Smooth muscle cell of the brain vasculature (primary cell): ENCODE data around the gene ADCY10.
"Not testable (repeated sequence)": the region's sequence is repeated elsewhere in the genome, so short reads cannot be mapped to it uniquely, and the experiment has no call there.

Experiments
- DNase-seq: peaks from one replicate; pipeline ENCODE4 v3.0.0-alpha.2; 2012; ENCODE audit warnings: low read depth, low spot score

The ADCY10 gene

DNA sequence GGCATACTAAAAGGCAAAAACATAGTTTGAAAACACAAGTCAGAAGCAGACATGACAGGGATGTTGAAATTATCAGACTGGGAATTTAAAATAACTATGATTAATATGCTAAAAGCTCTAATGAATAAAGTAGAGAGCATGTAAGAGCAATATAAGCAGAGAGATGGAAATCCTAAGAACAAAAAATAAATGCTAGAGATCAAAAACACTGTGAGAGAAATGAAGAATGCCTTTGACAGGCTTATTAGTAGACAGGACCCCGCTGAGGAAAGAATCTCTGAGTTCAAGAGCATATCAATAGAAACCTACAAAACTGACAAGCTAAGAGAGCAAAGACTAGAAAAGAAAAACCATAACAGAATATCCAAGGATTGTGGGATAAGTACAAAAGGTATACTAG, 98.3 kb downstream of the ADCY10 start:
- DNase-seq: no peak

DNA sequence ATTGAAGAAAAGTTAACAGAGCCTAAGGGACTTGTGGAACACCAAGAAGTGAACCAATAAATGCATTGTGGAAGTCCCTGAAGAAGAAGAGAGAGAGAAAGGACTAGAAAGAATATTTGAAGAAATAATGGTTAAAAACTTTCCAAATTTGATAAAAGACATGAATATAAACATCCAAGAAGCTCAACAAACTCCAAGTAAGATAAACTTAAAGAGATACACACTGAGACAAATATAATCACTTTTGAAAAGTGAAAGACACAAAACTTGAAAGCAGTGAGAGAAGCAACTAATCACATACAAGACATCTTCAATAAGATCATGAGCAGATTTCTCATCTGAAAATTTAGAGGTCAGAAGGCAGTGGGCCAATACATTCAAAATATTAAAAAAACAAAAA, 101.0 kb downstream of the ADCY10 start:
- DNase-seq: no peak

DNA sequence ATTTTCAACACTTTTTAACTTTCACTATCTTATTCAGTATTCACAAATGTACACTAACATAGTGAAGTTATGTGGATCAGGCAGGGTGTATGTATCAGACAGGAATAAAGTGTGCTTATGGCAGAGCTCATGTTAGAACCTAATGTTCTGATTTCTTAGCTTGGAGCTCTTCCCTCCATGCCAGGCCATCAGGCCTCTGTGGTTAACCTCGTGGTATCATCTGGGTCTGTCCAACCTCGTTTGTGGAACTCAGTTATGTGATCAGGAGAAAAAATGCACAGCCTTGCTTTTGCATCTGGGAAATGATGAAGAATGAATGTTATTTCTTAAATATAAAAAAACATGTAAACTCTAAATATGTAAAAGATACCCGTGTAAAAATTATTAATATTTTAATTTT, 105.2 kb downstream of the ADCY10 start:
- DNase-seq: no peak

DNA sequence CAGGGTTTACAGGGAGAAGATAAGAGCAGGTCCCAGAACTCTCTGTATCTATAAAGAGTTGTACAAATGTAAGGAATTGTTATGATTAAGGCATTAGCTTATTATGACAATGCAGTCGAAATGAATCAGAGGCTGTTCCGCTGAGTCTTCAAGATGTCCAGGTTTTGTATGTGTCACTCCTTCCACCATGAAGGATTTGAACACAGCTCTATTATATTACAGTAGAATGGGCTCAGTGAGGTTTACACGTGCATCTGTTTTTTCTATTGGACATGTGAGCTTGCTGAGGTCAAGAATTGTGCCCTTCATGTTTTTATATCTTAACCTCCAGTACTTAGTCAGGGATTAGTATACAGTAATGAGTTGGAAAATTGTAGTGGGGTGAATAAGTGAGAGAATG, 105.8 kb downstream of the ADCY10 start:
- no peak for DNase-seq

GRCh38 chr1:167806676-167807075, 107.3 kb downstream of the ADCY10 start:
- DNase-seq: not testable (repeated sequence)

GRCh38 chr1:167806235-167806634, 107.7 kb downstream of the ADCY10 start:
- DNase-seq: not testable (repeated sequence)

- no peak for DNase-seq
These were observed 108.8 kb downstream of the ADCY10 start for GRCh38 chr1:167805041-167805556.

GRCh38 chr1:167803358-167804207, 110.4 kb downstream of the ADCY10 start:
- DNase-seq: peak; percentile 89

GRCh38 chr1:167802235-167802634, 111.7 kb downstream of the ADCY10 start:
- no peak for DNase-seq

DNA sequence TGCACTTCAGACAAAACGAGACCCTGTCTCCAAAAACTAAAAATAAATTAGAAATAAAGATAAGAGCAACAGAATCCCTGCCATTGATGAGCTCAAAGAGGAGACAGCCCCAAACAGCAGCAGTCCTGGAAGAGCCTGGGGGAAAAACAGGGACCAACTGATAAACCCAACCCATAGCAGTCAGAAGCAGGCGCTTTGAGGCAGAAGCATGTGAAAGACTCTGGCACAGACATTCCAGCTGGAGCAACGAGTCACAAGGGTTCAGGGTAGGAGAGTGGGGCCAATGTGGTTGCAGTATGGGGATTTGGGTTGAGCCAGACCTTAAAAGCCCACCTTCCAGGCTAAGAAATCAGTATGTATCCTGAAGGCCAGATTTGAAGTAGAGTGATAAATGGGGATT, 113.7 kb downstream of the ADCY10 start:
- DNase-seq: no peak

GRCh38 chr1:167799747-167800146, 114.2 kb downstream of the ADCY10 start:
- DNase-seq: no peak

DNA sequence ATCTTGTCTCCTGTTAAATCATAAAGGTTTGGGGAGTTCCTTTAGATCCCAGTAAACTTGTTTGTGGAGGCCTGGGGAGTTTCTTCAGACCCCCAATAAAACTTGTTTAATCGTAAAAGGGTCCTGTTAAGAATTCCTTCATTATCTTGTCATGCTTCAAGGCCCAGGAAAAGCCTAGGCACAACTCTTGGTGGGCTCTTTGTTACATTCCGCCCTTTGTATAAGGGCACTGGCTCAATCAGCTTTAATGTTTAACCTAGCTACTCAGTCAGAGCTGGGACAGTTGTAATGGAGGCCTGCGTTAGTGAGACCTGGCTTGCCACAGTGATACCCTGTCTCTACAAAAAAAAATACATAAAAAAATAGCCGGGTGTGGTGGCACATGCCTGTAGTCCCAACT, 115.0 kb downstream of the ADCY10 start:
- DNase-seq: no peak

DNA sequence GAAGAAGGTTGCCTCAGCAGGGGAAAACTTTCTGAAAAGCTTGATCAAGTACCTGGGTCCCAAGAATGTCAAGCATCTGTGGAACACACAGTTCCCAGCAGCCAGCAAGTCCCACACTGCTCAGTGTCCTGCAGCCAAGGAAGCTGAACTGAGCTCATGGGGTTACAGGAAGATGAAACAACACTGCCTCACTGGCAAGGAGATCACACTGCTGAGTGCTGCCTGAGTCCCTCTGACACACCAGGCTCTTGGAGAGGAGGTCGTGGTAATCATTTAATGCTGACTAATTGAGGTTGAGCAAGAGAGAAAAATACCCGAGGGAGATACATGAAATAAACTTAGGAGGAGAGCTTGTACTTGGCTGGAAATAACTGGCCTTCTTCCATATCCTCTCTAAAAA, 116.9 kb downstream of the ADCY10 start:
- peak; percentile 85 for DNase-seq

- peak; percentile 84 for DNase-seq
These were observed 117.9 kb downstream of the ADCY10 start for GRCh38 chr1:167795810-167796740.

DNA sequence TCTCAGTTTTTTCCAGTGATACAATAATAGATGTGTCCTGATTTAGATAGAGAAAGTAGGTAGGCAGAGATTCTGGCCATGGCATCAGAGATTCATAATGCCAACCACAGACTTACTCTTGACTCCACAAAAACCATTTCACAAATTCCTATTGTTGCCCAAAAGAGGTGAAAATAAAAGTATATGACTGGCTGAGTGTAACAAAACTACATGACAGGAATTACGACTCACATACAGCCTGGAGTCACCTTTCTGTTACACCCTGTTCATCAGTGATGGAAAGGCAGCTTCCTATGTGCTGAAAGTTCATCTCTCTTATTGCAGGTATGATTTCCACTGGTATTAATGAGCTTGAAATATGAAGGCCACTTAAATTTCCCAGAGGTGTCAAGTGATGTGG, 119.9 kb downstream of the ADCY10 start:
- no peak for DNase-seq

GRCh38 chr1:167792188-167792565, 121.8 kb downstream of the ADCY10 start:
- DNase-seq: no peak

GRCh38 chr1:167791281-167792187, 122.4 kb downstream of the ADCY10 start:
- DNase-seq: no peak

DNA sequence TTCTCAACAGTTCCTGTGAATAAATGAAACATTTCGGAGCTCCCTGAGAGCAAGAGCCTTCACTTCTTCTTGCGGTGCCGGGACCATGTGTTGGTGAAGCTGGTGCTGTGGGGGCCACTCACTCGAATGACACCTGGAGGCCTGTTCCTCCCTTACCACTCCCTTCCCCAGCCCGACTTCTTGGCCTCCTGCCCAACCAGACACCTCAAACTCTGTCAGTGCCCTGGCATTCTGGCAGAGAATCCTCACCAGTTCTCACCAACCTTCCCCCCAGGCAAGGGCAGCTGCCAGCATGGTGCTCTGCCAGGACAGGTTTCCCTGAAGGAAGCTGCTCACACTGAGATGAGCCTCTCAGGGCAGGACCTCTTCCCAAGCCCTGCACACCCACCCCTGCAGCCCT, 123.8 kb downstream of the ADCY10 start:
- DNase-seq: no peak

DNA sequence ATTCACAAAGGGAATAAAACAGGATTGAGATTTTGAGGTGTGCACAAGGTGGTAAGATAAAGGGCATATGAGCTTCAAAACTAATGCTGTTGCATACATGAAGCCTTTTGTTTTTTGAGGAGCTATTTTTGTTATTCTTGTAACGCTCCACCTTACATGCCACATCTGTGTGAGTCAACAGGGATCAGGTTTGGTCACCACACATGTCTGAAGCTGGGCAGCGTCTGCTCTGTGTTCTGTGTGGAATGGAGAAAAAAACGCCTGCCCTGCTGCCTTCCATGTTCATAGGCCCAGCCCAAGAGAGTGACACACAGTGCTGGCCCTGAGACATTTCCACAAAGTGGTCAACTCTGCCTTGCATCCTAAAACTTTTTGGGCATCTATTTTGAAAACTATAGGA, 124.4 kb downstream of the ADCY10 start:
- no peak for DNase-seq

DNA sequence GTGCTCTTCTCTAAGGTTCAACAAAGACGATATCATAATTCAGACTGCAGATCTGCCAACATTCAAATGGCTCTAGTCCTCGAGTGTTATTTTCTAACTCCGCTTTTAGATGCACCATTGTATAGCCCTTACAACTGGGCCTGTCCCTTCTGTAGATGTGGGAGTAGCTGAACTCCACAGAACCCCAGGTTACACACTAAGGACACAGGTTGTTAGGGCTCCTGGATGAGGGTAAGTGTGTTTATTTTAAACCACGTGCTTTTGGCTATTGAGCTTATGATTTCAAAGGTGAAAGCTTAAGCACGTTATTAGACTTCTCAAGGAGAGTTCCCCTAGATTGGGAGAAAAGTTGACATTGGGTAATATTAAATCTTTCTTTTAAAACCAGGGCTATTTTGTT, 127.4 kb downstream of the ADCY10 start:
- DNase-seq: no peak

DNA sequence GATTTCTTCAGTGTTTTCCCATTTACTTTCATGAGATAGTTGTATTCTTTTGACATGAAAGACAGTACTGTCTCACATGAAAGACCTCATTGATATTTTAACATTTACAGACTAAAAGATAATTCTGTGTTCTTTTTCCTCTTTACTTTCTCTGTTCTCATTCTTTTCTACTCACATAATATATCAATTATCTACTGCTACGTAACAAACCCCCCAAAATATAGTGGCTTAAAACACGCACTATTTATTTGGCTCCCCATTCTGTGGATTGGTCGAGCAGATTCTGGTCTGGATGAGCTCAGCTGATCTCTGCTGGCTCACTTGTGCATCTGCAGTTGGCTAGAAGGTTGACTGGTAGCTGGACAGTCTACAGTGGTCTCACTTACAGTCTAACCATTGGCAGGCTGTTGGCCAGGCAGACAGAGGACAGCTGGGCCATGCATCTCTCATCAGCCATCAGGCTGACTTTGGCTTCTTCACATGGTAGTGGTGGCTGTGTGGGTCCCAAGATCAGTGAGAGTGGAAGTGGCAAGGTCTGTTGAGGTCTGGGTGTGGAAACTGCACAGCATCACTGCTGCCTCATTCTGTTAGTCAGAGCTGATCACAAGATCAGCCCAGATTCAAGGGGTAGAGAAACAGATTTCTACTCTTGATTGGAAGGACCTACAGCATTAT, 128.9 kb downstream of the ADCY10 start:
- DNase-seq: no peak
